Astrocyte (in vitro differentiated cells and primary cell): Measurements from ENCODE around the gene LMBRD1. TPM values are rescaled to one million over a fixed set of nuclear protein-coding genes. Genes with fewer than 3 reads are reported as not detected.

Experiments
- DNase-seq: peaks from one replicate; pipeline ENCODE4 v3.0.0-alpha.2; 2010; ENCODE audit warnings: low read depth
- FAIRE-seq: peaks from 2 replicates; lab custom pipeline; 2011; peaks lifted over from hg19 to GRCh38; lab: Jason Lieb, UNC
- H2AFZ ChIP-seq: 2 replicates; pipeline ENCODE4 v1.6.0; 2012; ENCODE audit warnings: low read depth, low read length, inconsistent platforms
- H3K27ac ChIP-seq: 2 replicates; pipeline ENCODE4 v1.5.1; 2011; ENCODE audit warnings: low read depth, low read length, inconsistent platforms
- H3K27me3 ChIP-seq: 2 replicates; pipeline ENCODE4 v1.6.0; 2011; ENCODE audit warnings: low read length, inconsistent platforms; ENCODE audit not compliant: insufficient read depth
- H3K36me3 ChIP-seq: 2 replicates; pipeline ENCODE4 v1.5.1; 2011; ENCODE audit warnings: low read length, inconsistent platforms; ENCODE audit not compliant: insufficient read depth
- H3K4me1 ChIP-seq: 2 replicates; pipeline ENCODE4 v1.5.1; 2011; ENCODE audit warnings: low read length, inconsistent platforms; ENCODE audit not compliant: insufficient read depth
- H3K4me2 ChIP-seq: 2 replicates; pipeline ENCODE4 v1.6.0; 2012; ENCODE audit warnings: low read length, inconsistent platforms
- H3K4me3 ChIP-seq: 2 replicates; pipeline ENCODE4 v1.5.1; 2011; ENCODE audit warnings: low read depth, mild to moderate bottlenecking, low read length, inconsistent platforms; ENCODE audit not compliant: insufficient read depth
- H3K79me2 ChIP-seq: 2 replicates; pipeline ENCODE4 v1.6.0; 2012; ENCODE audit warnings: mild to moderate bottlenecking, low read length, inconsistent platforms; ENCODE audit not compliant: insufficient read depth
- H3K9ac ChIP-seq: 2 replicates; pipeline ENCODE4 v1.6.0; 2012; ENCODE audit warnings: mild to moderate bottlenecking, low read length, inconsistent platforms
- H3K9me3 ChIP-seq: 2 replicates; pipeline ENCODE4 v1.5.1; 2012; ENCODE audit warnings: low read depth, mild to moderate bottlenecking, low read length, inconsistent platforms; ENCODE audit not compliant: insufficient read depth
- H4K20me1 ChIP-seq: 2 replicates; pipeline ENCODE4 v1.6.0; 2012; ENCODE audit warnings: low read length, inconsistent platforms; ENCODE audit not compliant: insufficient read depth
- H3K27ac Mint-ChIP-seq: one replicate; pipeline ENCODE4 v1.8.0; 2021; ENCODE audit warnings: mild to moderate bottlenecking, mixed read lengths; ENCODE audit not compliant: unreplicated experiment
- H3K27me3 Mint-ChIP-seq: one replicate; pipeline ENCODE4 v1.8.0; 2021; ENCODE audit warnings: low read depth, mixed read lengths; ENCODE audit not compliant: unreplicated experiment
- H3K36me3 Mint-ChIP-seq: one replicate; pipeline ENCODE4 v1.8.0; 2021; ENCODE audit warnings: low read depth, mixed read lengths; ENCODE audit not compliant: unreplicated experiment
- H3K4me1 Mint-ChIP-seq: one replicate; pipeline ENCODE4 v1.8.0; 2021; ENCODE audit warnings: low read depth, mixed read lengths; ENCODE audit not compliant: unreplicated experiment
- H3K4me3 Mint-ChIP-seq: one replicate; pipeline ENCODE4 v1.8.0; 2021; ENCODE audit warnings: mild to moderate bottlenecking, moderate library complexity, mixed read lengths; ENCODE audit not compliant: unreplicated experiment
- H3K9me3 Mint-ChIP-seq: one replicate; pipeline ENCODE4 v1.8.0; 2021; ENCODE audit warnings: mild to moderate bottlenecking, mixed read lengths; ENCODE audit not compliant: unreplicated experiment
- EZH2 ChIP-seq: IDR thresholded peaks from 2 replicates; pipeline ENCODE4 v1.6.1; 2012; ENCODE audit warnings: mild to moderate bottlenecking, low read length, inconsistent platforms; ENCODE audit not compliant: insufficient read depth
- total RNA-seq: library from RNA; stranded (reverse); gene quantifications from 2 replicates; pipeline ENCODE4 v1.2.1, GENCODE V29; 2021
- TF ChIP-seq, protein P1 (sequence below): IDR thresholded peaks from 2 replicates; pipeline ENCODE4 v1.5.1; 2011; ENCODE audit warnings: low read depth, mild to moderate bottlenecking, inconsistent platforms, low read length, moderate library complexity; ENCODE audit not compliant: insufficient read depth

Gene LMBRD1
- total RNA-seq, 1 donor from 2014 or later: 22.0 TPM

GRCh38 chr6:69774740-69775584 is 21.8 kb downstream of the LMBRD1 start:
- no peaks in the 10 kb centered on the region for H3K27me3 Mint-ChIP-seq
- H2AFZ ChIP-seq: no peak overlapping the region
- H3K4me2 ChIP-seq: no peak overlapping the region
- no peak overlapping the region for H3K27ac ChIP-seq
- no peaks in the 10 kb centered on the region for H3K36me3 ChIP-seq
- DNase-seq (no peak), FAIRE-seq (no peak)
- no peak overlapping the region for H3K4me3 Mint-ChIP-seq
- H3K36me3 Mint-ChIP-seq: peaks cover 5% of the 10 kb centered on the region
- H3K79me2 ChIP-seq: no peaks in the 10 kb centered on the region
- H4K20me1 ChIP-seq: no peaks in the 10 kb centered on the region
- no peaks in the 10 kb centered on the region for H3K4me1 ChIP-seq
- H3K9me3 ChIP-seq: no peaks in the 10 kb centered on the region
- H3K4me3 ChIP-seq: no peak overlapping the region
- no peaks in the 10 kb centered on the region for H3K9me3 Mint-ChIP-seq
- H3K4me1 Mint-ChIP-seq: peaks cover 7% of the 10 kb centered on the region
- no peaks in the 10 kb centered on the region for H3K27me3 ChIP-seq
- TF ChIP-seq EZH2: no peak
- TF ChIP-seq, protein P1, sequence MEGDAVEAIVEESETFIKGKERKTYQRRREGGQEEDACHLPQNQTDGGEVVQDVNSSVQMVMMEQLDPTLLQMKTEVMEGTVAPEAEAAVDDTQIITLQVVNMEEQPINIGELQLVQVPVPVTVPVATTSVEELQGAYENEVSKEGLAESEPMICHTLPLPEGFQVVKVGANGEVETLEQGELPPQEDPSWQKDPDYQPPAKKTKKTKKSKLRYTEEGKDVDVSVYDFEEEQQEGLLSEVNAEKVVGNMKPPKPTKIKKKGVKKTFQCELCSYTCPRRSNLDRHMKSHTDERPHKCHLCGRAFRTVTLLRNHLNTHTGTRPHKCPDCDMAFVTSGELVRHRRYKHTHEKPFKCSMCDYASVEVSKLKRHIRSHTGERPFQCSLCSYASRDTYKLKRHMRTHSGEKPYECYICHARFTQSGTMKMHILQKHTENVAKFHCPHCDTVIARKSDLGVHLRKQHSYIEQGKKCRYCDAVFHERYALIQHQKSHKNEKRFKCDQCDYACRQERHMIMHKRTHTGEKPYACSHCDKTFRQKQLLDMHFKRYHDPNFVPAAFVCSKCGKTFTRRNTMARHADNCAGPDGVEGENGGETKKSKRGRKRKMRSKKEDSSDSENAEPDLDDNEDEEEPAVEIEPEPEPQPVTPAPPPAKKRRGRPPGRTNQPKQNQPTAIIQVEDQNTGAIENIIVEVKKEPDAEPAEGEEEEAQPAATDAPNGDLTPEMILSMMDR: no peak
- no peak overlapping the region for H3K27ac Mint-ChIP-seq
- no peak overlapping the region for H3K9ac ChIP-seq

DNA sequence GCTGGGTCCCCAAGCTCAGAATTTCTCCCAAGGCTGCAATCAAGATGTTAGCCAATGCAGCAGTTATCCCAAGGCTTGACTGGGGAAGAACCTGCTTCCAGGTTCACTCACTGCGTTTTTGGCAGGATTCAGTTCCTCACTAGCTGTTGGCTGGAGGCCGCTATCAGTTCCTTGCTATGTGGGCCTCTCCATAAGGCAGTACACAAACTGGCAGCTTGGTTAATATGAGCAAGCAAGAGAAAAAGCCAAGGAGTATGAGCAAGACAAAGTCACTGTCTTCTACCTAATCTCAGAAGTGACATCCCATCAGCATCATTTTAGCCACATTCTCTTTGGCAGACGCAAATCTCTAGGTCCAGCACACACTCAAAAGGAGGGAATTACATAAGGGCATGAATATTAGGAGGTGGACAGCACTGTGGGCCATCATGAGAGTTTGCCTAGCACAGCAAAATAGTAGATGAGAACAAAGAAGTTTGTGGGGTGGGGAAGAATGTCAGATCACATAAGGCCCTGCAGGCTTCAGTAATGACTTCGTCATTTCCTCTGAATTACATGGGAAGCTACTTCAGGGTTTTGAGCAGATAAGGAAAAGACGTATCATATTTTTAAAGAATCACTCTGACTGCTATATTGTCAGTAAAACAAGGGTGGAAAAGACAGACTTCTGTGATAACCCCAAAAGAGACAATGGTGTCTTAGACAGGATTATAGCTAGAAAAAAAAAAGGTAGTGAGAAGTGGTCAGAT is 25.5 kb downstream of the LMBRD1 start:
- Histone ChIP-seq H3K36me3 (no peaks in the 10 kb centered on the region), H3K4me3 (no peak overlapping the region), H3K4me1 (no peaks in the 10 kb centered on the region), H3K4me2 (no peak overlapping the region), H3K79me2 (no peaks in the 10 kb centered on the region), H2AFZ (no peak overlapping the region), H3K27ac (no peak overlapping the region), H3K27me3 (no peaks in the 10 kb centered on the region), H3K9ac (no peak overlapping the region), H3K9me3 (no peaks in the 10 kb centered on the region), H4K20me1 (no peaks in the 10 kb centered on the region)
- Mint-ChIP-seq H3K4me1 (peaks cover 7% of the 10 kb centered on the region), H3K9me3 (no peaks in the 10 kb centered on the region), H3K27ac (peak overlapping the region; percentile 10), H3K4me3 (no peak overlapping the region), H3K36me3 (peaks cover 2% of the 10 kb centered on the region), H3K27me3 (no peaks in the 10 kb centered on the region)
- TF ChIP-seq, protein P1: no peak
- TF ChIP-seq EZH2: no peak
- DNase-seq: no peak
- FAIRE-seq: no peak
